IMR-90 (cell line): Measurements from ENCODE around the gene ERCC5.

ENCODE experiments used
- CEBPB ChIP-seq: IDR thresholded peaks from 2 replicates; pipeline ENCODE4 v1.6.1; 2012; ENCODE audit warnings: low read depth, low read length, improper control_type of control experiment
- MAZ ChIP-seq: IDR thresholded peaks from 2 replicates; pipeline ENCODE4 v1.6.1; 2012; ENCODE audit warnings: low read depth, mild to moderate bottlenecking, low read length, improper control_type of control experiment, moderate library complexity, borderline replicate concordance
- POLR2A ChIP-seq: IDR thresholded peaks from 2 replicates; pipeline ENCODE4 v1.6.1; 2012; ENCODE audit warnings: mild to moderate bottlenecking, low read depth, low read length
- RCOR1 ChIP-seq: IDR thresholded peaks from 2 replicates; pipeline ENCODE4 v1.6.1; 2012; ENCODE audit warnings: mild to moderate bottlenecking, low read length, improper control_type of control experiment; ENCODE audit not compliant: insufficient replicate concordance
- RFX5 ChIP-seq: IDR thresholded peaks from 2 replicates; pipeline ENCODE4 v1.8.0; 2012; ENCODE audit warnings: low read depth, mild to moderate bottlenecking, low read length, moderate library complexity
- SMC3 ChIP-seq: fragments of 150-350 bp; IDR thresholded peaks from 2 replicates; pipeline ENCODE4 v1.6.1; 2016; ENCODE audit warnings: low read depth, mild to moderate bottlenecking, antibody characterized with exemption, low read length, moderate library complexity
- TF ChIP-seq, protein P1 (sequence below): fragments of 150-350 bp; IDR thresholded peaks from 2 replicates; pipeline ENCODE4 v1.6.1; 2016; ENCODE audit warnings: low read depth, mild to moderate bottlenecking, low read length, moderate library complexity, borderline replicate concordance
- TF ChIP-seq, protein P2 (sequence below): conservative IDR thresholded peaks from 2 replicates; pipeline ENCODE4 v1.5.1; 2012; ENCODE audit warnings: mild to moderate bottlenecking, low read depth, low read length, improper control_type of control experiment
- TF ChIP-seq, protein P3 (sequence below): fragments of 150-350 bp; IDR thresholded peaks from 2 replicates; pipeline ENCODE4 v1.6.1; 2017; ENCODE audit warnings: mild to moderate bottlenecking, antibody characterized with exemption, low read length, low read depth

GRCh38 chr13:102812611-102813287, 33.1 kb upstream of the ERCC5 start:
- TF ChIP-seq MAZ (no peak), POLR2A (no peak), CEBPB (peak; percentile 26; the same call in 1 of the 2 replicates), RCOR1 (no peak), RFX5 (no peak), SMC3 (no peak)
- TF ChIP-seq, protein P1, sequence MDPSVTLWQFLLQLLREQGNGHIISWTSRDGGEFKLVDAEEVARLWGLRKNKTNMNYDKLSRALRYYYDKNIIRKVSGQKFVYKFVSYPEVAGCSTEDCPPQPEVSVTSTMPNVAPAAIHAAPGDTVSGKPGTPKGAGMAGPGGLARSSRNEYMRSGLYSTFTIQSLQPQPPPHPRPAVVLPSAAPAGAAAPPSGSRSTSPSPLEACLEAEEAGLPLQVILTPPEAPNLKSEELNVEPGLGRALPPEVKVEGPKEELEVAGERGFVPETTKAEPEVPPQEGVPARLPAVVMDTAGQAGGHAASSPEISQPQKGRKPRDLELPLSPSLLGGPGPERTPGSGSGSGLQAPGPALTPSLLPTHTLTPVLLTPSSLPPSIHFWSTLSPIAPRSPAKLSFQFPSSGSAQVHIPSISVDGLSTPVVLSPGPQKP: no peak
- TF ChIP-seq, protein P2, sequence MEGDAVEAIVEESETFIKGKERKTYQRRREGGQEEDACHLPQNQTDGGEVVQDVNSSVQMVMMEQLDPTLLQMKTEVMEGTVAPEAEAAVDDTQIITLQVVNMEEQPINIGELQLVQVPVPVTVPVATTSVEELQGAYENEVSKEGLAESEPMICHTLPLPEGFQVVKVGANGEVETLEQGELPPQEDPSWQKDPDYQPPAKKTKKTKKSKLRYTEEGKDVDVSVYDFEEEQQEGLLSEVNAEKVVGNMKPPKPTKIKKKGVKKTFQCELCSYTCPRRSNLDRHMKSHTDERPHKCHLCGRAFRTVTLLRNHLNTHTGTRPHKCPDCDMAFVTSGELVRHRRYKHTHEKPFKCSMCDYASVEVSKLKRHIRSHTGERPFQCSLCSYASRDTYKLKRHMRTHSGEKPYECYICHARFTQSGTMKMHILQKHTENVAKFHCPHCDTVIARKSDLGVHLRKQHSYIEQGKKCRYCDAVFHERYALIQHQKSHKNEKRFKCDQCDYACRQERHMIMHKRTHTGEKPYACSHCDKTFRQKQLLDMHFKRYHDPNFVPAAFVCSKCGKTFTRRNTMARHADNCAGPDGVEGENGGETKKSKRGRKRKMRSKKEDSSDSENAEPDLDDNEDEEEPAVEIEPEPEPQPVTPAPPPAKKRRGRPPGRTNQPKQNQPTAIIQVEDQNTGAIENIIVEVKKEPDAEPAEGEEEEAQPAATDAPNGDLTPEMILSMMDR: no peak
- TF ChIP-seq, protein P3, sequence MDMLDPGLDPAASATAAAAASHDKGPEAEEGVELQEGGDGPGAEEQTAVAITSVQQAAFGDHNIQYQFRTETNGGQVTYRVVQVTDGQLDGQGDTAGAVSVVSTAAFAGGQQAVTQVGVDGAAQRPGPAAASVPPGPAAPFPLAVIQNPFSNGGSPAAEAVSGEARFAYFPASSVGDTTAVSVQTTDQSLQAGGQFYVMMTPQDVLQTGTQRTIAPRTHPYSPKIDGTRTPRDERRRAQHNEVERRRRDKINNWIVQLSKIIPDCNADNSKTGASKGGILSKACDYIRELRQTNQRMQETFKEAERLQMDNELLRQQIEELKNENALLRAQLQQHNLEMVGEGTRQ: no peak
